T follicular helper cell (primary cell): ENCODE results near the gene MCU.
"Not testable (repeated sequence)": the region's sequence is repeated elsewhere in the genome, so short reads cannot be mapped to it uniquely, and the experiment has no call there.

Experiments
- DNase-seq: peaks from one replicate; pipeline ENCODE4 v3.0.0-alpha.2; 2020; ENCODE audit warnings: low read depth

Gene MCU

DNA sequence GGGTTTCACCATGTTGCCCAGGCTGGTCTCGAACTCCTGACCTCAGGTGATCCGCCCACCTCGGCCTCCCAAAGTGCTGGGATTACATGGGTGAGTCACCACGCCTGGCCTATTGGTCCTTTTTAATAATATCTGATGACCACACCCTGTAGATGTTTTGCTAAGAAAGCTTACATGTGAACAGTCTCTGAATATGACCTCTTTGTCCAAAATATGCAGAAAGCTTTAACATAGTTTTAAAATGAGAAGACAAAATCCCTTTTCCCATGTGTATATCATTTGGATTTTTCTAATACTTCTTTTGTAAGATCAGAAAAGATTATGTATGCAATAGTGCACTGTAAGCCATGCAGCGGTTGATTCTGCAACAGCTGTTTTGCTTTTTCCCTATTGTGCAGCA lies 38.5 kb downstream of the MCU start:
- DNase-seq, result no peak

DNA sequence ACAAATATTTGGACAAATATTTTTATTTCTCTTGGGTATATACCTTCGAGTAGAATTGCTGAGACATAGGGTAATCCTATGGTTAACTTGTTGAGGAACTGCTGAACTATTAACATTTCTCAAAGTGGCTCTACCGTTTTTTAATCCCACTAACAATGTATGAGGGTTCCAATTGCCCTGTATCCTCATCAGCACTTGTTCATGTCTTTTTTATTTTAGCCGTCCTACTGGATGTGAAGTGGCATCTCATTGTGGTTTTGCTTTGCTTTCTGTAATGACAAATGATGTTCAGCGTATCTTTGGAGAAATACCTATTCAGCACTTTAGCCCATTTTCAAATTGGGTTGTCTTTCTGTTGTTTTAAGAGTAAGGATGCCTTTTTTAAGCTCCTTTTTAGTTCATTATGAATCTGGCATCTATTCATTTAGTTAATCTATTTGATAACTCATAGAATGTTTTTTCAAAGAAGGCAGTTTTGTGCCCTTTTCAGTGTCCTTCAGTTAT lies 40.0 kb downstream of the MCU start:
- DNase-seq, result no peak

- DNase-seq, result no peak
These were observed 40.6 kb downstream of the MCU start for GRCh38 chr10:72732521-72732920.

DNA sequence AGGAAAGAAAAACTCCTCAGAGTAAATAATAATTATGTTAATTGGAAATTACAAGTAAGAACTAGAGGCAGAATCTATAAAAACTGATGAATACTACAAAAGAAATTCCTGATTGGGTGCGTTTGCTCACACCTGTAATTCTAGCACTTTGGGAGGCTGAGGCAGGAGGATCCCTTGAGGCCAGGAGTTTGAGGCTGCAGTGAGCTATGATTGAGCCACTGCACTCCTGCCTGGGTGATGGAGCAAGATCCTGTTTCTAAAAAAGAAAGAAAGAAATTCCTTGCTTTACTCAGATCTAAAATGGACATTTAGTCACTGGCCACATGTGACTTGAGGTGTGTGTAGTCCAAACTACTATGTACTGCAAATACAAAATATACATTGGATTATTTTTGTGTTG lies 42.0 kb downstream of the MCU start:
- no peak for DNase-seq

- no peak for DNase-seq
These were observed 43.5 kb downstream of the MCU start for GRCh38 chr10:72735288-72735936.

DNA sequence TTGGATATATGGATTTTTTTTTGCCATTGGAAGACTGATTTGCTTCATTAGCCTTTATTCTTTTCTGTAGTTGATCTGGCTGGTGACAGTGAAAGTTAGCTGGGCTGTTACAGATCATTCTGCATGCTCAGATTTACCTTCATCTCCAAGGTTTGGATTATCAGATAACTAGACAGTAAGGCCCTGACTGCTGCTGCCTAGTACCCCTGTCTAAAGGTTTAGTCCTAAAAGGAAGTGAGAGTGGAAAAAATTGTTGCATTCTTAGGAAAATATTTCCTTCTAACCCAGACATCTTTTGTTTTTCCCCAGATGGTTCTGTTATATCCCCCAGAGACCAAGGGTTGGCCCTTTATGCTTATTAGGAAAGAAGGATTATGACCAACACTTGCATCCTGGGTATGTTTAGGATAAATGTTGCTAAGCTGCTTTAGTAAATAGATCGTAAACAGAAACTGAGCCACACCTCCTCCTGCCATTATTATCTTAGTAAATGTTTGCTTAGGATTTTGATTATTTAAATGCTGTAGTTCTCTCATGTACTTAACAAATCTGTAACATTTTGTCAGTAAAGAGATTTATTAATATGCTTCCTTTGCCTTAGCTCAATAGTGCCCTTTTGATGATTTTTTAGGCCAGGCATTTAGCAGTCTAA lies 44.4 kb downstream of the MCU start:
- DNase-seq, result no peak

DNA sequence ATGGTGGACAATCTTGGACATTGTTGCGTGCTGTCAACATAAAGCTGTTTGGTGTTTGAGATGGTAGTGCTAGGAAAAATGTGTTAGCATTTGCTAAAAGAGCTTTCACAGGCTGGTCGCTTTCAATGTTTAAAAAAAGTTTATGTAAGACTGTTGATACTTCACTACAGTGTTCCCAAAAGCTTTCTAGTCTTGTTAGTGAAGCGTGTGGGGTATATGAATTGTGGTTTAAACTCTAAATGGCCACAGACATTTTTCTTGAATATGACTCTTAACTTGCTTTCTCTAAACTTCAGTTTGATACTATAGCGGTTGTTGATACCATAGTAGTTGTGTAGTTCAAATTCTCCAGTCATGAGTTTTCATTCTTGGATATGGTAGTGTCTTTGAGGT lies 44.9 kb downstream of the MCU start:
- DNase-seq, result no peak

GRCh38 chr10:72737357-72737756 lies 45.4 kb downstream of the MCU start:
- not testable (repeated sequence) for DNase-seq

DNA sequence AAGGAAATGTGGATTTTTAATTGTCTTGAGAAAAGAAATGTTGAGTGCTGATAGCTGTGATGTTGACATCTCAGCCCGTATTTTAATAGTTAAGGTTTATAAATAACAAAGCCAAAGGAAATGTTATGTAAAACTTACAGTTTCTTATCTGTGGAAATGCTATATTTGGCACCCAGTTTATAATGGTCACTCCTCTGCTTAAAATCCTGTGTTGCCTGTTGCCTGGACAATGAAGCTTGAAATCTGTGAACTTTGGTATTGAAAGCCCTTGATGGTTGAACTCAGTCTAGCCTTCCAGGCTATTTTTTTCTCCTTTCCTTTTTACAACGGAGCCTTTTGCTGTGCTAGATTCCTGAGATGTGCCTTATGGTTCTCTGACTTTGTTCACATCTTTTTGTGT lies 46.5 kb downstream of the MCU start:
- no peak for DNase-seq

DNA sequence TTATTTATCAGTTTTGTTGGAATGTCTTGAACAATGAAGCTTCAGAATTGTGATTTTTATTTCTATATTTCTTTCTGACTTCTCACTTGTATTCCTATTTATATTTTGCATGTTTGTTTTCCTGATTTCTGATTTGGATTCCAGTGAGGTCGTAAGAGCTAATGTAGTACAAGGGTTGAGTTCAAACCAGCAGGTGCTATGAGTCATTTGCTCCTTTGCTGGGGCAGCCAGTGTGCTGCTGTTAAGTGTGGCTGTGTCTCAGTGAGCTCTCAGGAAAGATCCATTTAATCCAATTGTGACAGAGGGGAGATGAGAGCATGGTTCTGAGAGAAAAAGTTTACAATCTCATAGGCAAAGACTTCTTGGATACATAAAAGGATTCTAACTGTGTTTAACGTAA lies 48.6 kb downstream of the MCU start:
- DNase-seq, result no peak

DNA sequence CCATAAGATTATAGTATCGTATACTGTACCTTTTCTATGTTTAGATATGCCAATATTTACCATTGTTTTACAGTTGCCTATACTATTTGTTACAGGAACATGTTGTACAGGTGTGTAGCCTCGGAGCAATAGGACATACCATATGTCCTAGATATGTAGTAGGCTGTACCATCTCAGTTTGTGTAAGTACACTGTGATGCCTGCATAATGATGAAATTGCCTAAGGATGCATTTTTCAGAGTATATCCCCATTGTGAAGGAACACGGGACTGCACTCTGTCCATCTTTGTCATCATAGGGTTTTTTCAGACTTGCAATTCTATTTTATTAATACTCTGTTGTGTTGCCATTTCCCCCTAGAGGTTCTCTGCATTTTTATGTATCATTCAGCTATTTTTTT lies 50.1 kb downstream of the MCU start:
- DNase-seq, result no peak

- no peak for DNase-seq
These were observed 50.9 kb downstream of the MCU start for GRCh38 chr10:72742797-72743196.

- DNase-seq, result no peak
These were observed 52.6 kb downstream of the MCU start for GRCh38 chr10:72744566-72744965.

GRCh38 chr10:72746426-72747363 lies 54.8 kb downstream of the MCU start:
- no peak for DNase-seq

GRCh38 chr10:72747521-72747920 lies 55.6 kb downstream of the MCU start:
- DNase-seq, result no peak

GRCh38 chr10:72753760-72754231 lies 61.9 kb downstream of the MCU start:
- DNase-seq, result no peak

- DNase-seq, result no peak
These were observed 62.5 kb downstream of the MCU start for GRCh38 chr10:72754275-72755032.

GRCh38 chr10:72756674-72757385 lies 64.9 kb downstream of the MCU start:
- no peak for DNase-seq

GRCh38 chr10:72757732-72758131 lies 65.8 kb downstream of the MCU start:
- no peak for DNase-seq

DNA sequence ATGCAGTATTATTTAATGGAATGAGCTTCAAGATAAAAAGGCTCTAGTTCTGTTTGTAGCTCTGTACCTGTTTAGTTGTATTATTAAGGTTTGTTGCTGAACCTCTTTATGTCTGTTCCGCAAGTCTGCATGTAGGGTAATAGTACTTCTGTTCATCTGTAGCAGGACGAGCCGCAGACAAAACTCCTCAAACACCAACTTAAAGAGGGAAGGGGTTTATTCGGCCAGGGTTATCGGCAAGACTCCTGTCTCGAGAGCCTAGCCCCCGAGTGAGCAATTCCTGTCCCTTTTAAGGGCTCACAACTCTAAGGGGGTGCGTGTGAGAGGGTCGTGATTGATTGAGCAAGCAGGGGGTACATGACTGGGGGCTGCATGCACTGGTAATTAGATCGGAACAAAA lies 67.0 kb downstream of the MCU start:
- not testable (repeated sequence) for DNase-seq

GRCh38 chr10:72759584-72759983 lies 67.6 kb downstream of the MCU start:
- DNase-seq, result no peak
